Colonic mucosa (tissue), 4 donors: ENCODE data around the gene CELSR3. TPM values are rescaled to one million over a fixed set of nuclear protein-coding genes. Genes with fewer than 3 reads are reported as not detected.

Experiments used
- DNase-seq: peaks from one replicate; pipeline ENCODE4 v3.0.0-alpha.2; 2020
- H3K27ac ChIP-seq: fragments of 200-600 bp; one replicate; pipeline ENCODE4 v1.8.0; 2021
- H3K27me3 ChIP-seq: fragments of 200-600 bp; one replicate; pipeline ENCODE4 v1.8.0; 2021
- H3K36me3 ChIP-seq: fragments of 200-600 bp; one replicate; pipeline ENCODE4 v1.8.0; 2021
- H3K4me1 ChIP-seq: fragments of 200-600 bp; one replicate; pipeline ENCODE4 v1.8.0; 2021; ENCODE audit warnings: mild to moderate bottlenecking
- H3K4me3 ChIP-seq: fragments of 200-600 bp; one replicate; pipeline ENCODE4 v1.8.0; 2021
- H3K9ac ChIP-seq, 2 donors: one replicate each; pipeline ENCODE4 v1.7.0; 2013; ENCODE audit warnings: control low read depth in 2 of 2, low read depth in 2 of 2, low read length in 2 of 2
- H3K9me3 ChIP-seq: fragments of 200-600 bp; one replicate; pipeline ENCODE4 v1.8.0; 2021
- intact Hi-C: fragments of 100-400 bp; cut with DNase I; formaldehyde crosslinking; loops from one replicate; pipeline ENCODE4 v1.14.1; 2022
- total RNA-seq, 2 donors: library from RNA; stranded (reverse); fragmentation: NEBNext Ultra II Directional in 1 of 2; extraction: Animal tissue kit (Norgen Biotek cat#: 25700) in 1 of 2; gene quantifications; one replicate each; pipeline ENCODE4 v1.2.1, GENCODE V29; 2021
- TF ChIP-seq, protein P1 (sequence below): fragments of 200-600 bp; IDR thresholded peaks from one replicate; pipeline ENCODE4 v1.8.0; 2022; ENCODE audit warnings: antibody characterized with exemption, mild to moderate bottlenecking
- donor health status: healthy.
- donor health status: DM: no; HTN: no; CAD: no.
- donor health status: DM: no; HTN: no; CAD: no.

Gene CELSR3
- total RNA-seq, 2 donors from 2014 or later: 1.3 to 2.0 TPM

DNA sequence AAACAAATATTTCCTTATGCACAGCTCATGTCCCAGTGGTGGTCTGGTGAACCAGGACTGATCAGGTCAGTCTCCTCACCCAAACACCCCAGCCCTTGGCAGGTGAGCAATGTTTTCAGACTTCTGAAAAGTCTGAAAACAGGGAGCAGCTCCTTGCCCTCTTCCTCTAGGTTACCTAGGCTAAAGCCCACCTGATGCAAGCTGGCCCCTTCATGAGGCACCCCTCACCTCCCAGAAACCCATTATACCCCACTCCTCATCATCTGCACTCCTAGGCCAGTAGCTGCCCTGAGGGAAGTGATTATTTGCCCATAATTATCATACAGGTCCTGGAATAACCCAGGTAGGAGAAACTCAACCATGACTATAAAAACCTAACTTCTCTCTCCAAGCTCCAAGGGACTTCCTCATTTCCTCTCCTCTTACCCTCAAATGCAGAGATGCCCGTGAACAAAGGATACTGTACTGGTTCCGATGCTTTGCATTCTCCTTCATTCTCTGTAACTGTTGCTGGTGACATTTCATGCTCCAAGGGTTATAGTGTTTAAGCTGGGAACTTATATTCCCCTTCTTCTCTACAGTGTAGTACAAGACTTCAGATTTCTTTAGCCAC, 28.3 kb upstream of the CELSR3 start:
- Histone ChIP-seq H3K9ac (no peak overlapping the region), H3K9me3 (no peaks in the 10 kb centered on the region), H3K4me1 (peaks cover 6% of the 10 kb centered on the region), H3K36me3 (peaks cover 24% of the 10 kb centered on the region), H3K27ac (no peak overlapping the region), H3K27me3 (no peaks in the 10 kb centered on the region), H3K4me3 (no peak overlapping the region)
- TF ChIP-seq, protein P1, sequence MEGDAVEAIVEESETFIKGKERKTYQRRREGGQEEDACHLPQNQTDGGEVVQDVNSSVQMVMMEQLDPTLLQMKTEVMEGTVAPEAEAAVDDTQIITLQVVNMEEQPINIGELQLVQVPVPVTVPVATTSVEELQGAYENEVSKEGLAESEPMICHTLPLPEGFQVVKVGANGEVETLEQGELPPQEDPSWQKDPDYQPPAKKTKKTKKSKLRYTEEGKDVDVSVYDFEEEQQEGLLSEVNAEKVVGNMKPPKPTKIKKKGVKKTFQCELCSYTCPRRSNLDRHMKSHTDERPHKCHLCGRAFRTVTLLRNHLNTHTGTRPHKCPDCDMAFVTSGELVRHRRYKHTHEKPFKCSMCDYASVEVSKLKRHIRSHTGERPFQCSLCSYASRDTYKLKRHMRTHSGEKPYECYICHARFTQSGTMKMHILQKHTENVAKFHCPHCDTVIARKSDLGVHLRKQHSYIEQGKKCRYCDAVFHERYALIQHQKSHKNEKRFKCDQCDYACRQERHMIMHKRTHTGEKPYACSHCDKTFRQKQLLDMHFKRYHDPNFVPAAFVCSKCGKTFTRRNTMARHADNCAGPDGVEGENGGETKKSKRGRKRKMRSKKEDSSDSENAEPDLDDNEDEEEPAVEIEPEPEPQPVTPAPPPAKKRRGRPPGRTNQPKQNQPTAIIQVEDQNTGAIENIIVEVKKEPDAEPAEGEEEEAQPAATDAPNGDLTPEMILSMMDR: no peak
- intact Hi-C loops: no loop called here
- no peak for DNase-seq

DNA sequence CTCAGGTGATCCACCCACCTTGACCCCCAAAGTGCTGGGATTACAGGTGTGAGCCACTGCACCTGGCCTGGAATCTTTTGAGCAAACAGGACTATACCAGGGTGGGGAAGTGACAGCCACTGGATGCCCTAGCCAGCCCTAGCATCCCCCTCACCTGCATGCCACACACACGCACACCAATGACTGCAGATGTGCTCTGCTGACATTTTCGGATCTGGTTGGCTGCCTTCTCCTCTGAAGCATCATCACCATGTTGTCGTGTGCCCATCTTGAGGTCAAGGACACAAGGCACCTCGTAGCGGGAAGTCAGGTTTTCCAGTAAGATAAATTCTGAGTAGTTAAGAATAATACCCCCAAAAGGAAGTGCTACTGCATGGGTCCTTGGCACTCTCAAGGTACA, 26.7 kb upstream of the CELSR3 start:
- no peak overlapping the region for H3K4me3 ChIP-seq
- H3K9me3 ChIP-seq: no peaks in the 10 kb centered on the region
- no peak overlapping the region for H3K27ac ChIP-seq
- no peak for DNase-seq
- intact Hi-C loops: loop anchor here (10.0 kb wide), 1 partner anchor 225 kb away; the partner anchor contains the start of gene ARIH2
- no peaks in the 10 kb centered on the region for H3K27me3 ChIP-seq
- H3K9ac ChIP-seq: no peak overlapping the region
- TF ChIP-seq, protein P1: no peak
- H3K4me1 ChIP-seq: peaks cover 10% of the 10 kb centered on the region
- H3K36me3 ChIP-seq: peaks cover 16% of the 10 kb centered on the region

DNA sequence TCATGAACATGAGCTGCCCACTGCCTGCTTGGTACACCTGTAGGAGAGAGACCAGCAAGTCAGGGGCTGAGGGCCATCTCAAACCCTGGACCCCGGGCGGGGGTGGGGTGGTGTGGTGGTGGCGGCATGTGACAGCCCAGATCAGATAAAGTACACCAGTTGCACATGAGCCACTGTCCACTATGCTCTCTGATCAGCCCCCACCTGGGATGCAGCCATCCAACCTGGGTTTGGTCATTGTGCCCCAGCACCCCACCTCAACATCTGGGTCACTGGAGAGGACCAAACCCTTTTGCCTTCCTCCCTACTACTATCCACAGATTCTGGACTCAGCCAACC, 26.0 kb upstream of the CELSR3 start:
- Histone ChIP-seq H3K9me3 (no peaks in the 10 kb centered on the region), H3K9ac (no peak overlapping the region), H3K4me3 (no peak overlapping the region), H3K27me3 (no peaks in the 10 kb centered on the region), H3K36me3 (peaks cover 16% of the 10 kb centered on the region), H3K27ac (no peak overlapping the region), H3K4me1 (peaks cover 14% of the 10 kb centered on the region)
- DNase-seq: no peak
- intact Hi-C loops: loop anchor here (10.0 kb wide), 1 partner anchor 226 kb away; the partner anchor contains the start of gene ARIH2
- TF ChIP-seq, protein P1: no peak

DNA sequence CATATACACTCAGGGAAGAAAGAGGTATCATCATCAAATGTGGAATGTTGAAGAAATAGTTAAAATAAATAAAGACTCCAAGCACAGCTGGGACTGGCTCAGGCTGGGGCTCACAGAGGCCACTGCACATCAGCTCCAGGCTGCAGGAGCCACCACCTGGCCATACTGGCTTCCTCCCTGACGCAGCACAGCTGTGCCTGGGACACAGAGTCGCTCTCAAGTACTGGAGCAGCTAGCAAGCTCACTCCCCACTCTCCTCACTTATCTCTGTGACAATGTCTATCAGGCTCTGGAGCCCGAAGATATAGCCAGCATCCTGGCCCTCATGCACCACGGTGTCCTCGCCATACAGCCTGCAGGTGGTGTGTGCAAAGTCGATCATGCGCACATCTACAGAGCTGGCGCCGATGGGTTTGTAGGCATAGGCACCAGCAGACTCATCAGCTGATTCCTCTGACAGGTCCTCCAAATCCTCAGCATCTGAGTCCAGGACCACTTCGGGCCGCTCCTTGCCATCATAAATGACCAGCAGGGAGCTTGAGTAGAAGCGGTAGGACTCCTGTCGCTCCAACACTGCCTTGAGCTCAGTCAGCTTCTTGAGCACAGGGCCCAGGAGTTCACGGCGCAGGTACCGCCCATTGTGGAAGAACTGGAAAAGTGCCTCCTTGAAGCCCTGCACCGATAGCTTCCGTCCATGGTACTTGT, 25.5 kb upstream of the CELSR3 start:
- no peak for DNase-seq
- Histone ChIP-seq H3K27me3 (no peaks in the 10 kb centered on the region), H3K4me1 (peaks cover 18% of the 10 kb centered on the region), H3K36me3 (peaks cover 16% of the 10 kb centered on the region), H3K4me3 (no peak overlapping the region), H3K9ac (no peak overlapping the region), H3K9me3 (no peaks in the 10 kb centered on the region), H3K27ac (no peak overlapping the region)
- TF ChIP-seq, protein P1: no peak
- intact Hi-C loops: loop anchor here (10.0 kb wide), 1 partner anchor 227 kb away; the partner anchor contains the start of gene ARIH2

DNA sequence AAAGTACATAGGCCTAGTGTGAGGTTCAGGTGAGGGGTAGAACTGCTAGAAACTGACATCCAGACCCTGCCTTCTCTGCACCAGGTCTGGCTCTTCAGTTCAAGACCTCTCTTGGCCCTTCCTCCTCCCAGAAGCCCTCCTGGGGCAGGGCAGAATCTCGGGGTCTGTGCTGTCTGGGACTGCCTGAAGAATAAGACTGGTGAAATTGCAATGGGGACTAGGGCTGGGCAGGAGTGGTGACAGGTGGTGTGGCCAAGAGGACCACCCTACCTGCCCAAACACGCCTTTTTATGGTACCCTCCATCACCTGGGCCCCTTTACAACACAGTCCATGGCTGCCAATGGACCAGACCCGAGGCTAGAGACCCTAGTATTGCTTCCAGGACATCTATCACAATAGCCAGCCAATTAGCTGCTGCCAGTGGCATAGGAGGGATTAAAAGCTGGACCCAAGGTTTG, 24.6 kb upstream of the CELSR3 start:
- Histone ChIP-seq H3K36me3 (peaks cover 10% of the 10 kb centered on the region), H3K9ac (no peak overlapping the region), H3K27ac (no peak overlapping the region), H3K4me3 (no peak overlapping the region), H3K4me1 (peaks cover 19% of the 10 kb centered on the region), H3K27me3 (no peaks in the 10 kb centered on the region), H3K9me3 (no peaks in the 10 kb centered on the region)
- TF ChIP-seq, protein P1: no peak
- intact Hi-C loops: loop anchor here (10.0 kb wide), 1 partner anchor 228 kb away; the partner anchor contains the start of gene ARIH2
- DNase-seq: no peak
